Hepatocyte (in vitro differentiated cells): Measurements from ENCODE around the gene DSCAM.

Experiments used
- EZH2 ChIP-seq: fragments of 200-600 bp; sonication (generic); IDR thresholded peaks from 2 replicates; pipeline ENCODE4 v1.6.1; 2016; ENCODE audit warnings: antibody characterized with exemption, mild to moderate bottlenecking, borderline replicate concordance
- EZH2phosphoT487 ChIP-seq: fragments of 200-600 bp; sonication (generic); IDR thresholded peaks from one replicate; pipeline ENCODE4 v1.6.1; 2018; ENCODE audit warnings: antibody characterized with exemption, mild to moderate bottlenecking, low read depth, moderate library complexity; ENCODE audit not compliant: unreplicated experiment, severe bottlenecking
- TF ChIP-seq, protein P1 (sequence below): fragments of 200-600 bp; sonication (generic); IDR thresholded peaks from 2 replicates; pipeline ENCODE4 v1.5.1; 2016; ENCODE audit warnings: antibody characterized with exemption, mild to moderate bottlenecking; ENCODE audit not compliant: poor library complexity

DNA sequence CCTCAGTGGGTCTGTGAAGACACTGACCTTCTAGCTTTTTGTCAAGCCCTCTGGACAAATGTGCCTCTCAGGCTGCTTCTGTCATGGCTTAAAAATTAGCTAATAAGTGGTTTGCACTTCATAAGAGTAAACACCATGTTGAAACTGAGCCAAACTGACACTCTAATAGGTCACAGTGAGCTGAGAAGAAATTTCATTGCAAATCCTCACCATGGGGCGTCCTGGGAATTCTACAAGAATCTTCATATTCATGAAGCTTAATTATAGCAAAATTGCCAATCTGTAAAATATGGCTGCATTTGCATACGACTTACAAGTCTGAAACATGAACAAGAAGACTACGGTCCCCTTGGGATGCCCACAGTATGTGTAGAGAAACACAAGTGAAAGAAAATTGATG lies 188.6 kb downstream of the DSCAM start:
- TF ChIP-seq, protein P1, sequence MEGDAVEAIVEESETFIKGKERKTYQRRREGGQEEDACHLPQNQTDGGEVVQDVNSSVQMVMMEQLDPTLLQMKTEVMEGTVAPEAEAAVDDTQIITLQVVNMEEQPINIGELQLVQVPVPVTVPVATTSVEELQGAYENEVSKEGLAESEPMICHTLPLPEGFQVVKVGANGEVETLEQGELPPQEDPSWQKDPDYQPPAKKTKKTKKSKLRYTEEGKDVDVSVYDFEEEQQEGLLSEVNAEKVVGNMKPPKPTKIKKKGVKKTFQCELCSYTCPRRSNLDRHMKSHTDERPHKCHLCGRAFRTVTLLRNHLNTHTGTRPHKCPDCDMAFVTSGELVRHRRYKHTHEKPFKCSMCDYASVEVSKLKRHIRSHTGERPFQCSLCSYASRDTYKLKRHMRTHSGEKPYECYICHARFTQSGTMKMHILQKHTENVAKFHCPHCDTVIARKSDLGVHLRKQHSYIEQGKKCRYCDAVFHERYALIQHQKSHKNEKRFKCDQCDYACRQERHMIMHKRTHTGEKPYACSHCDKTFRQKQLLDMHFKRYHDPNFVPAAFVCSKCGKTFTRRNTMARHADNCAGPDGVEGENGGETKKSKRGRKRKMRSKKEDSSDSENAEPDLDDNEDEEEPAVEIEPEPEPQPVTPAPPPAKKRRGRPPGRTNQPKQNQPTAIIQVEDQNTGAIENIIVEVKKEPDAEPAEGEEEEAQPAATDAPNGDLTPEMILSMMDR = no peak
- TF ChIP-seq EZH2 (no peak), EZH2phosphoT487 (no peak)
